HuH-7 (cell line): ENCODE data around the gene TBPL1.
"Not testable (repeated sequence)": the region's sequence is repeated elsewhere in the genome, so short reads cannot be mapped to it uniquely, and the experiment has no call there.

ENCODE experiments used
- DNase-seq: peaks from one replicate; pipeline ENCODE4 v3.0.0; 2011; ENCODE audit warnings: low spot score

The TBPL1 gene

GRCh38 chr6:133973109-133973971, 20.3 kb downstream of the TBPL1 start:
- DNase-seq = peak; percentile 44

GRCh38 chr6:133977983-133978895, 25.2 kb downstream of the TBPL1 start:
- no peak for DNase-seq

DNA sequence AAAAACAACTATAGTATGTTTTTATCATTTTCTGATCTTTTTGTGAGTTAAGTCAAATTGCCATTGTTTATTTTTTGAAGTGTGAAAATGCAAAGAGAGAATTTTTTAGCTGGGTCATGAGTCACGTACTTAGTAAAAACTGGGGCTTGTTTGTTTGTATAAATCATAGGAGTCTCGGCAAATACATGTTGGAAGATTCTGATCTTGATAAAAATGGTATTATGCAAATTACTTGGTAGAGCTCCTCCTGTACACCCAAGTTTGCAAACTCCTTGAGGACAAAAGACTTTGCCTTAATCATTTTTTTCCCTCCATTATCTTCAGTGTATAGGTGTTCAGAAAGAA, 25.8 kb downstream of the TBPL1 start:
- no peak for DNase-seq

DNA sequence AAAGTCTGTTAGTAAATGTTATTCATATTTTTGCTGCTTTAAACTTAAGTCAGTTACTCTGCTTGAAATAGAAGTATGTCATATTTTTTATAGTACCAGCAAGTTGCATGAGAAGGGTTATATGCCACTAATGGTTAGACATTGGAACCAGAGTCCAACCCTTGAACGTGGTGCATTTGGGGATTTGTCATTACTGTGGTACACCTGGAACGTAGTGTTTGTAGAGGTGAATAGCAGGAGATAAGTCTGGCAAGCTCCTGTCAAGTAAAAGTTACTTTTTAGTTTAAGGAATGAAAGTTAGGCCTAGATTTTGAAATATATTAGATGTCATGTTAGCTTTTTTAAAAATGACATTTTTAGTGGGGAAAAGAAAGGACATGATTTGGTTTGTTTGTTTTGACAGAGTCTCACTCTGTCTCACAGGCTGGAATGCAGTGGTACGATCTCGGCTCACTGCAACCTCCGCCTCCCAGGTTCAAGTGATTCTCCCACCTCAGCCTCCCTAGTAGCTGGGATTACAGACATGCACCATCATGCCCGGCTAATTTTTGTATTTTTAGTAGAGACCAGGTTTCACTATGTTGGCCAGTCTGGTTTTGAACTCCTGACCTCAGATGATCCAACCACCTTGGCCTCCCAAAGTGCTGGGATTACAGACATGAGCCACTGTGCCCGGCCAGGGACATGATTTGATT, 26.4 kb downstream of the TBPL1 start:
- DNase-seq = not testable (repeated sequence)

- no peak for DNase-seq
These were observed 27.1 kb downstream of the TBPL1 start for GRCh38 chr6:133980168-133980567.

GRCh38 chr6:133983099-133983939, 30.3 kb downstream of the TBPL1 start:
- DNase-seq = no peak

GRCh38 chr6:133985970-133986369, 32.9 kb downstream of the TBPL1 start:
- no peak for DNase-seq

DNA sequence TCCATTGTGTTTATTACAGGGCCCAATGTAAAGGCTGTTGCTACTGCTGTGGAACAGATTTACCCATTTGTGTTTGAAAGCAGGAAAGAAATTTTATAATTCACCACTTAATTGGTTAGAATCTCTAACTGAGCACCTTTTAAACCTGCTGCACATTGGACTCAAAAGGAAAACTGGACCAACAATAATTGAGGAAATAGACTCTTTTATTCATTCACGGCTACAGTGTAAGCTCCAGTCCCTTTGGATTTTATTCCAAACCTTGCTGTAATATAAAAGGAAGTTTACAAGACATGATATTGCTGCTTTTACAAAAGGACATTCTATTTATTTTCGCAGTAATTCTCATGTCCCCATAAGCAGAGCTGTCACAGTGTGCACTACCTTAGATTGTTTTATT, 33.9 kb downstream of the TBPL1 start:
- DNase-seq = no peak

DNA sequence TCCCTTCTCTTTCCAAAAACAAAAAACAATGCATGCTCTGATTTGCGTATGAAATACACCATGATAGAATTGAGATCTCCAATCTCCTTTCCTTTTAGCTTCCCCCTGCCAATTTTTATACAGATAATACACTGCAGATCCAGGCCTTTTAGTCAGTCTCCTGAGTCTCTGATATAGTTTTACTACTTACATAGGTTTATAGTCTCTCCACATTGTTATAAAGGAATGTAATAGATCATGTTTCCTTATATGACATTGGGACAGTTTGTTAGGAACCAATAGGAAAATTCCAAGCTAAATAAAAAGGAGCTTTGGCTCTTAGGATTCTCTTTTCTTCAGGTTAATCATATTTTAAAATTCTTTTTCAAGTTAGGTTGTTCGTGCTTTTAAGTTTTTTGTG, 36.5 kb downstream of the TBPL1 start:
- DNase-seq = no peak

DNA sequence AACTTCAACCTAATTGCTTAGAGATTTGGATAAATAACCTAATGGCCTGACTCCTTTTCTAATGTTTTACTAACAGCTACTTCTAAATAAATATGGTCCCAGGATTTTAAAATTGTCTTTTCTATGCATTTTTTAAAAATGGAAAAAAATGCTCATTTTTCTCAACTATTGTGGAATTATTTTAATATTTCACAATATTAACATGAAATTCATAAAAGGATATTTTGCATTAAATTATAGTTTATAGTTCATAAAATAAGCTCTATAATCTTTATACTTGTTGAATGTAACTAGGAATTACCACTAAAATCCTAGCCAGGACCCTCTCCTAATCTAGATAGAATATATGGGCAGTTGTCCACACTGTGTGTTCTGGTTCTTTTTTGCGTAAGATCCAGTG, 37.3 kb downstream of the TBPL1 start:
- DNase-seq = no peak

- no peak for DNase-seq
These were observed 38.1 kb downstream of the TBPL1 start for GRCh38 chr6:133991096-133991593.

- DNase-seq = no peak
These were observed 40.1 kb downstream of the TBPL1 start for GRCh38 chr6:133992992-133993680.

DNA sequence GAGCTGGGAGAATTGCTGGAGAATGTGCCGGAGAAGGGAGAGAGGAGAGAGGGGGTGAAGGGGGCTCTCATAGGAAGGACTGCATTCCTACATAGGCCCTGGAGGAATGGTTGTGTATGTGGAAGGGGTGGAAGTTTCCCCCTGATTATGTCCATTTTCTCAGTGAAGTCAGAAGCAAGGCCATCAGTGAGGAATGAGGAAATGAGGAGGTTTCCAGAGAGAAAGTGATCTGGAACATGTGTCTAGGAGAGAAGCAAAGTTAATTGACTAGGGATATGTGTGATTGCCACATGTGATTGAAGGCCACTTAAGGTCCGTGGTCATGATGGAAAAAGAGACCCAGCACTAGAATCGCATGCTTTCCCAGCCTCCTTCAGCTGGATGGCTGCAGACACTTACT, 42.3 kb downstream of the TBPL1 start:
- no peak for DNase-seq

- DNase-seq = no peak
These were observed 42.7 kb downstream of the TBPL1 start for GRCh38 chr6:133995758-133996157.

GRCh38 chr6:133997267-133997666, 44.2 kb downstream of the TBPL1 start:
- DNase-seq = no peak

- DNase-seq = no peak
These were observed 46.3 kb downstream of the TBPL1 start for GRCh38 chr6:133999305-133999704.

- DNase-seq = no peak
These were observed 47.4 kb downstream of the TBPL1 start for GRCh38 chr6:134000443-134000842.

DNA sequence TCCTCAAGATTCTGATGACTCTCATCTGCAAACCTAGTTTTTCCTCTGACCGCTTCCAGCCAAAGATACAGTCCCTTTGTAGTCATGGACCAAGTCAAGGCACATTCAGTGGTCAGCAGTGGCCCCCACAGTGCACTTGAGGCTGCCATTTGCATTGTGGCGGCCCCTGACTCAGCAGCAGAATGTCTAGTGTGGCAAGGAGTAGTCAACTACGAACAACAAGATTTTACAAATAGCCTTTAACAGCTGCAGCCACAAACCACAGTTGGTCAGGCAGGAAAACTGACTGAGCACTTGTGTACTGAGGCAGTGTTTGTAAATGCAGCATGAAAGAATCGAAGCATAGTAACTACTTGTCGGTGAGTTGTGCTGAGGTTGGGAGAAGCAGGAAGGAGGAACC, 49.8 kb downstream of the TBPL1 start:
- no peak for DNase-seq

DNA sequence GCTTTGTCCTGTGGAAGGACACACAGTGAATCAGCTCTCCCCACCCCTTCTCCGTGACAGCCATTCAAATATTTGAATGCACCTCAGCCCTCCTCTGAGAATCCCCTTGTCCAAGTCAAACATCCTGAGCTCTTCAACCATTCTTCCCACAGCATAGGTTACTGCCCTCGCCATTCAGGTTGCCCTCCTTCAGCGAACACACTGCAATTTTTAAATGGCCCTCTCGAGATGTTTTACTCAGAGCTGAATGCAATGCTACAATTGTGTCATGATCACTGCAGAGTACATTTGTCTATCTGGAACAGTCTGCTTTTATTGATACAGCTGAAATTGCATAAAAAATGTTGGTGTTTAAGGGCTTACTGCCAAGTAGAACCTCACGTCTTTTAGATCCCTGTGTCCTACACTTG, 50.5 kb downstream of the TBPL1 start:
- DNase-seq = no peak

- DNase-seq = no peak
These were observed 51.7 kb downstream of the TBPL1 start for GRCh38 chr6:134004714-134005113.

DNA sequence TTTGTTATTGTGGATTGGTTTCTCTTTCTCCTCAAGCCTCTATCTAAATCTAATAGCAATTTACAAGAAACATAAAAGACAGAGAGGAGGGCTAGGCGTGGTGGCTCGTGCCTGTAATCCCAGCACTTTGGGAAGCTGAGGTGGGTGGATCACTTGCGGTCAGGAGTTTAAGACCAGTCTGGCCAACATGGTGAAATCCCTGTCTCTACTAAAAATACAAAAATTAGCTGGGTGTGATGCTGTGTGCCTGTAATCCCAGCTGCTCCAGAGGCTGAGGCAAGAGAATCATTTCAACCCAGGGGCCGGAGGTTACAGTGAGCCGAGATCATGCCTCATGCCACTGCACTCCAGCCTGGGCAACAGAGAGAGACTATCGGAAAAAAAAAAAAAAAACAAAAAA, 52.8 kb downstream of the TBPL1 start:
- DNase-seq = no peak
